HEK293 (cell line): ENCODE results near the gene CD180.

Experiments
- ZBTB8A ChIP-seq: fragments of 450-650 bp; formaldehyde crosslinking; IDR thresholded peaks from 2 replicates; pipeline ENCODE4 v1.5.1; 2016; ENCODE audit warnings: missing biosample characterization, missing genetic modification characterization
- ZFHX2 ChIP-seq: fragments of 450-650 bp; formaldehyde crosslinking; conservative IDR thresholded peaks from 2 replicates; pipeline ENCODE4 v1.5.1; 2016; ENCODE audit warnings: missing biosample characterization, missing genetic modification characterization
- TF ChIP-seq, protein P1 (sequence below): fragments of 450-650 bp; formaldehyde crosslinking; IDR thresholded peaks from 2 replicates; pipeline ENCODE4 v1.5.1; 2016; ENCODE audit warnings: missing biosample characterization, missing genetic modification characterization

DNA sequence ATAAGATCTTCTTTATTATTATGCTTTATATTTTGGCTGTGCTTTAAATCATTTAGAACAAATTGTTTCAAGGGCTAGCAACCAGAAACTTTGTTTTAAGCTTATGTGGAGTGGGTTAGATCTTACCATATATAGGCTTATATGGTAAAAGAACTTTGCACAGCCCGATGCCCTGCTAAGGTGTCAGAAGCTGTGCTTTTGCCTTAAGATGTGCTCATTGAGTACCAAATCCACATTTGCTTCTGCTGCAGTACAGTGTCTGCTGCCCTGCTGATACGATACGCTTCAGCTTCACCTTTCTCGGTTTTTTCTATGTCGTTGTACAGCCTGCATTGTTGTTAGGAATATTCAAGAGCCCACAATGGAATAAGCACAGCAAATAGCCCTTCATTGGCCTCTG, 34.8 kb downstream of the CD180 start:
- TF ChIP-seq, protein P1, sequence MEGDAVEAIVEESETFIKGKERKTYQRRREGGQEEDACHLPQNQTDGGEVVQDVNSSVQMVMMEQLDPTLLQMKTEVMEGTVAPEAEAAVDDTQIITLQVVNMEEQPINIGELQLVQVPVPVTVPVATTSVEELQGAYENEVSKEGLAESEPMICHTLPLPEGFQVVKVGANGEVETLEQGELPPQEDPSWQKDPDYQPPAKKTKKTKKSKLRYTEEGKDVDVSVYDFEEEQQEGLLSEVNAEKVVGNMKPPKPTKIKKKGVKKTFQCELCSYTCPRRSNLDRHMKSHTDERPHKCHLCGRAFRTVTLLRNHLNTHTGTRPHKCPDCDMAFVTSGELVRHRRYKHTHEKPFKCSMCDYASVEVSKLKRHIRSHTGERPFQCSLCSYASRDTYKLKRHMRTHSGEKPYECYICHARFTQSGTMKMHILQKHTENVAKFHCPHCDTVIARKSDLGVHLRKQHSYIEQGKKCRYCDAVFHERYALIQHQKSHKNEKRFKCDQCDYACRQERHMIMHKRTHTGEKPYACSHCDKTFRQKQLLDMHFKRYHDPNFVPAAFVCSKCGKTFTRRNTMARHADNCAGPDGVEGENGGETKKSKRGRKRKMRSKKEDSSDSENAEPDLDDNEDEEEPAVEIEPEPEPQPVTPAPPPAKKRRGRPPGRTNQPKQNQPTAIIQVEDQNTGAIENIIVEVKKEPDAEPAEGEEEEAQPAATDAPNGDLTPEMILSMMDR: no peak
- TF ChIP-seq ZFHX2 (tag by site-specific recombination) (no peak), ZBTB8A (tag by site-specific recombination) (no peak)
